Hematopoietic multipotent progenitor cell treated with erythropoietin and hydrocortisone succinate and interleukin-3 and kit ligand, for 6 days (in vitro differentiated cells): ENCODE data around the gene ARHGEF28.

Experiments used
- DNase-seq: peaks from one replicate; pipeline ENCODE4 v3.0.0-alpha.2; 2015

ARHGEF28 gene

DNA sequence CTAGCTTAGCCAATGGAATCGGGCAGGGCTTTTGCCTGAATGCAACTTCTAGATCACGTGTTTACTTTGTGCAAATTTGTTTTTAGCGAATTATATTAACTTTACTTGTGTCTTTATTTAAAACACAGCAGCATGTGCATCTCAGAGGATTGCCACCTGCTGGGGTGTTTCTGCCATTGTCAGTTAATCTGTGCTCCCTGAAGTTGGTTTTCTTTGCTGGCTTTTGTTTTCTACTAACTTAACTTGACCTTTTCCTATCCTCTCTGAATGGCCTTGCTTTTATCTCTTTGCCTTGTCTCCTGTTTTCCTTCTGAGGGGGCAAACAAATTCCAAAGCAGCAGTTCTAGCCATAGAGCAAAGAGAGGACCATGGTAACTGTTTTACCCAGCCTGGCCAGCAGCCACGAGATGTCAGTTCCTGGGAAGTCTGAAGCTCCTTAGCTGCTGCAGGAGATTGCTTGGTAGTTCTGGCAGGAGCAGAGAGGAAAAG lies 67.6 kb downstream of the ARHGEF28 start:
- DNase-seq: peak; percentile 50

GRCh38 chr5:73694089-73694488 lies 68.1 kb downstream of the ARHGEF28 start:
- DNase-seq: no peak

- DNase-seq: no peak
Observed at GRCh38 chr5:73698011-73698410, 72.0 kb downstream of the ARHGEF28 start.

- DNase-seq: no peak
Observed at GRCh38 chr5:73701566-73701965, 75.6 kb downstream of the ARHGEF28 start.

GRCh38 chr5:73702534-73702933 lies 76.5 kb downstream of the ARHGEF28 start:
- DNase-seq: no peak

GRCh38 chr5:73702951-73703350 lies 77.0 kb downstream of the ARHGEF28 start:
- DNase-seq: no peak

GRCh38 chr5:73705364-73705763 lies 79.4 kb downstream of the ARHGEF28 start:
- no peak for DNase-seq

DNA sequence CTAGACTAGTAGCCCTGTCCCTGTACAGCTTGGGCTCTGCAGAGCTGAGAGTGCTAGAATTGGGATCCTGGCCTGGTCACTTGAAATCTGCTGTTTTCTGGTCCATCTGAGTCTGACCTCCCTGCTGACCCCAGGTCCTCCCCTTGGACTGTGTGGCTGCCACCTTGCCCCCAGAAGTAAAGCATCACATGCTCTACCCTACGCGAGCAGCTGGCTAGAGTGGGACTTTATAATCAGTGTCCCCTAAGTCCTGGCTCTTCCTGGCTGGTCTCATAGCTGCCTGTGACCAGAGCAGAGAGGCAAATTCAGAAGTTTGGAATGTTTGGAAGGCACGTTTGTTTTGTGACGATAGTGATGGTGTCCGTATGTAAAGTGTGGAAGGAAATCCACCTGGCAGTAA lies 81.0 kb downstream of the ARHGEF28 start:
- no peak for DNase-seq

GRCh38 chr5:73709536-73710129 lies 83.6 kb downstream of the ARHGEF28 start:
- DNase-seq: no peak

DNA sequence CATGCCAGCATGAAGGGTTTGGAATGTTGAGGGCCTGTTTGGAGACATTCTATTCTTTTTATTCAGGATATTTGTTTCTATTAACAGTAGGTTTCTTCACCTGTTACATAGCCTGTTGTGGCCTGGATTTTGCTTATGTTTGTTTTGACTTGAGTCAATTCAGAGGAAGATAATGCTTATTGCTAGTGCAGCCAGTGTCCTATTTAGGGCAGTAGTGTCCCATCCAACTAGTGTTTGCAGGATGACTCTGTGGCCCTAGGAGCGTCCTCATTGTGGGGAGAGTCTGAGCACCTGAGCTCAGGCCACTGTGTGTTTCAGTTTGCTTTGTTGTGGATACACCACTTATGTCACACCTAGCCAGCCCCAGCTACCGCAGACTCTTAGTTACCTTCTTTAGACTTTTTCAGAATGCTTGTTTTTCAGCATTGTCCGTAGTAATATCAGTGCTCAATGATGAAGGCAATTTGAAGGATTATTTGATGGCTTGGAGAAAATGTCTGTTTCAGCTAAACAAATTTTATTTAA lies 90.3 kb downstream of the ARHGEF28 start:
- DNase-seq: no peak

DNA sequence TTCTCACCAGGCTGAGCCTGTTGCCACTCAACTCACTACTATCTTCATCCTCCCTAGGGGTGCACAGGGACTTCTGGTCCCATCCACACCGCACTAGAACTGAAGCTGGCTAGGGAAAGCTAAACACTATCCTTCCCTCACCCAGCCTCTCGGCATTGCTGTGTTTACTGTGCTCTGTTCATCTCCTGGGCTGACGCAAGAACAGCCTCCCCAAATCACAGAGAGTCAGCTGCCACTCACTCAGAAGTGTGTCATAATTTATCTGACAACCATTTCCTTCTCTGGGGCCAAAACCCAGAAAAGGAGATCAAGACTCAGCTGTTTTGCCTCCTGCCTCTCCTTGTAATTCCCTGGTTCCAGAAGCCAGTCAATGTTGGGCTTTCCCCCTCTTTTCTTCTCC lies 92.8 kb downstream of the ARHGEF28 start:
- DNase-seq: no peak

- DNase-seq: no peak
Observed at GRCh38 chr5:73719632-73720031, 93.6 kb downstream of the ARHGEF28 start.

- DNase-seq: no peak
Observed at GRCh38 chr5:73722231-73722630, 96.2 kb downstream of the ARHGEF28 start.

DNA sequence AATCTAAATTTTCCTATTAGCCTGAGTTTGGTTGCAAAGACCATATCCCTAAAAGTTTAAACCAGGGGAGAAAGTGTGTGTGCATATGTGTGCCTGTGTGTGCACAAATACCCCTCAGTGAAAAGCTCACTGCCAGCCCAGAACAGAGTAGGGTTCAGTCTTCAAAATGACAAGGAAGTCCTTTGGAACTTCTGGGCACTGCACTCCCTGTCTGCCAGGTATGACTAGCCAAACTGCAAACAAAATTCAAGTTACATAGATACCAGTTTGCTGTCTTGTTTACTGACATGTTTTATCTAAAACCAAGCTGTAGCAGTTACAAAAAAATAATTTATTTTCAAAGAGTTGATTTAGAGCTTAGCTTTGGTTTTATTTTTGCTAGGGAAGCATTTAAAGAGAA lies 100.1 kb downstream of the ARHGEF28 start:
- DNase-seq: no peak

DNA sequence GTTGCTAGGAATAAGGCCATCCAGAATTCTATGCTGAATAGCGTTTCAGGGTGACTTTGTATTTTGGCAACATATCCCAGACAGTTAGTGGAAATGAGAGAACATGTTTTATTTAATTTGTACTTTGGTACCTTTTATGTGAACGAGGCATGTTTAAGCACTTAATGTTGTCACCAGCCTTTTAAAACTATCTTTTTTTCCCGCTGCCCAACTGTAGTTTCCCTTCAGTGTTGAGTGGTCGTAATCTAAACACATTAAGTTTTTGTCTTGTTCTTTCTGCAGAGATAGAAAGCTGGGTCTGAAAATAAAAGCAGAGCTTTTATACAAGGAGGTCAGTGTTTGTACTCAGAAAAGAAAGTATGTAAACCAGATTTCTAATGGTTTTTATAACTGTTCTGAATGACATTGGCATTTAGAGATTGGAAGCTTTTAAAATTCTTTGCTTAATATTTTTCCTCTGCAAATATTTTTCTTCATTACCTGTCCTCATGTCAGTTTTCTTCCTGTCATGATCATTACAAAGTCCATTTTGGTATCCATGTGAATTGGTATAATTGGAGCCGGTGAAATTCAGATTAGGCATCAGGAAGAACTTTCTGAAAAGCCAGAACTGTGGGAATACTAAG lies 100.7 kb downstream of the ARHGEF28 start:
- DNase-seq: no peak

- DNase-seq: no peak
Observed at GRCh38 chr5:73727470-73727869, 101.5 kb downstream of the ARHGEF28 start.

- no peak for DNase-seq
Observed at GRCh38 chr5:73728493-73729273, 102.7 kb downstream of the ARHGEF28 start.

DNA sequence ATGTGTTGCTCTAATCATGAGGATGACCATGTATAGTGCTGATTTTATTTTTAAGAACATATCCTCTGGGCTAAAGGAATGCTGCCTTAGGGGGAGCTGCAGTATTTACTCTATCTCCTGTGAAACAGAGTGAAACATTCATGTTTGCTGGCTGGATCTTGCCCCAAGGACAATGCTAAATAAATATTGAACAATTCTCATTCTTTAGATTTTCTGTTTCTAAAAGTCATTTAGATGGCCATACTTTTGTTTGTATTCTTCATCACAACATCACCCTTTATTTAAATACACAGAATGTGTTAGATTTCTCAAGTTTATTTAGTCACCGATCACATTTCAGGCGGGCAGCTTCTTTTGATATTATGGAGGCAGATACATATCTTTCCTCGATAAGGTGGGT lies 103.3 kb downstream of the ARHGEF28 start:
- no peak for DNase-seq

DNA sequence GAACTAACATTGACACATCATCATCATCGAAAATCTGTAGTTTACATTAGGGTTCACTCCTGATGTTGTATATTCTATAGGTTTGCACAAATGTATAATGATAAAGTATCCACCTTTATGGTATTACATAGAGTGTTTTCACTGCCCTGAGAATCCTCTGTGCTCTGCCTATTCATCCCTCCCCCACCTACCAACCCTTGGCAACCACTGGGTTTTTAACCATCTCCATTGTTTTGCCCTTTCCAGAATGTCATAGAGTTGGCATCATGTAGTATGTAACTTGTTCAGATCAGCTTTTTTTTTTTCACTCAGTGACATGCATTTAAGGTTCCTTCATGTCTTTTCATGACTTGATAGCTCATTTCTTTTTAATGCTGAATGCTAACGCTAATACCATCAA lies 106.0 kb downstream of the ARHGEF28 start:
- DNase-seq: no peak

DNA sequence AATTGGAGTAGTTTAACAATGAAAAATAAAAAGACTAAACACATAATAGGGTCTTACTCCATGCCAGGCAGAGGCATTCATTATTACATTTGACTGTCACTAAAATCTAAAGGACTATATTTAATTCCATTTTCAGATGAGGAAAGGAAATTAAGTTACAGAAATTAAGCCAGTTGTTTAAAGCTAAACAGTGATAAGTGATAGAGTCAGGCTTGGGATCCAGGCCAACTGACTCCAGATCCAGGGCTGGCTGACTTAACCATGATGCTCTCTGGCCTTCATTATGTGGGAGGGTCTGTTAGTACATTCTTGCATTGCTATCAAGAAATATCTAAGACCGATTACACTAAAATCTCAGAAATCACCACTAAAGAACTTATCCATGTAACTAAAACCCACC lies 107.2 kb downstream of the ARHGEF28 start:
- DNase-seq: no peak

- no peak for DNase-seq
Observed at GRCh38 chr5:73735032-73735734, 109.2 kb downstream of the ARHGEF28 start.

- DNase-seq: no peak
Observed at GRCh38 chr5:73739650-73740049, 113.7 kb downstream of the ARHGEF28 start.

DNA sequence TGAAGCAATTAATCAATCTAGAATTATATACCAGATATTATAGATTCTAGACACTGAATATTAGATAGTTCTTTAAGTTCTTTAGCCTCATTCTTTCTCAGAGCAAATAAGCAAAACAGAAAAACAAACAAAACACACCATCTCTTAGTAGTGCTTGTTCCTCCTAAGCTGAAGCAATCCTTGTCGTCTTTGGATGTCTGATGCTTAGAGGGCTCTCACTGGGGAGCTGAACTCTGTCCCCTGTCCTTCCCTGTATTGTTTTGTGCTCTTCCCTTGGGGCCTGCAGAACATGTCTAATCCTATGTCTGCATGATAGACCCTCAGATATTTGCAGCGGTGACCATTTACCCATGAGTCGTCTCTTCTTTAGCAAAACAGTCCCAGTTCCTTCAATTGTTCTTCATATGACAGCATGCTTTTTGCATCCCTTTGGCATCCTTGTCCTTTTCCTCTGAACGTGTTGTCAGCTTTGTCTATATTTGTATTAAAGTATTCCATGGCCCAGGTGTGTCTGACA lies 114.3 kb downstream of the ARHGEF28 start:
- no peak for DNase-seq
